ENCODE results near the gene CAPN15.

GRCh38 chr16:566475-567372 lies 39.2 kb downstream of the CAPN15 start, which contains the start of gene NHLRC4:
- no peak for TF ChIP-seq PATZ1 (CRISPR knock-in tag; IDR thresholded peaks at IDR 0.05; ENCODE audit: borderline replicate concordance)
- TF ChIP-seq, protein P1, sequence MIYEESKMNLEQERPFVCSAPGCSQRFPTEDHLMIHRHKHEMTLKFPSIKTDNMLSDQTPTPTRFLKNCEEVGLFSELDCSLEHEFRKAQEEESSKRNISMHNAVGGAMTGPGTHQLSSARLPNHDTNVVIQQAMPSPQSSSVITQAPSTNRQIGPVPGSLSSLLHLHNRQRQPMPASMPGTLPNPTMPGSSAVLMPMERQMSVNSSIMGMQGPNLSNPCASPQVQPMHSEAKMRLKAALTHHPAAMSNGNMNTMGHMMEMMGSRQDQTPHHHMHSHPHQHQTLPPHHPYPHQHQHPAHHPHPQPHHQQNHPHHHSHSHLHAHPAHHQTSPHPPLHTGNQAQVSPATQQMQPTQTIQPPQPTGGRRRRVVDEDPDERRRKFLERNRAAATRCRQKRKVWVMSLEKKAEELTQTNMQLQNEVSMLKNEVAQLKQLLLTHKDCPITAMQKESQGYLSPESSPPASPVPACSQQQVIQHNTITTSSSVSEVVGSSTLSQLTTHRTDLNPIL (CRISPR knock-in tag; IDR thresholded peaks at IDR 0.05; ENCODE audit: low read depth): no peak
- no peak for TF ChIP-seq ESRRG (CRISPR knock-in tag; IDR thresholded peaks at IDR 0.05)
